Motor neuron (in vitro differentiated cells): Measurements from ENCODE around the gene STX2. TPM values are rescaled to one million over a fixed set of nuclear protein-coding genes. Genes with fewer than 3 reads are reported as not detected.

Experiments
- ATAC-seq, 8 experiments: fragments of 200-7000 bp; cut with Tn5 transposase; replicated peaks in 6 of 8; 2 replicates each; pipeline ENCODE4 v1.8.0; 2021; ENCODE audit warnings: mild to moderate bottlenecking in 8 of 8, moderate library complexity in 8 of 8
- H3K27ac ChIP-seq, 2 donors: fragments of 250-450 bp; sonication (Bioruptor Pico); 2 replicates each; pipeline ENCODE4 v1.9.0; 2021; ENCODE audit warnings: antibody characterized with exemption in 2 of 2, mild to moderate bottlenecking in 2 of 2, moderate library complexity in 1 of 2
- H3K4me1 ChIP-seq, 2 donors: fragments of 250-450 bp; sonication (Bioruptor Pico); replicated peaks in 1 of 2; 2 replicates each; pipeline ENCODE4 v1.6.1; 2021; ENCODE audit warnings: antibody characterized with exemption in 2 of 2, mild to moderate bottlenecking in 2 of 2, moderate library complexity in 1 of 2
- H3K4me3 ChIP-seq, 5 donors: fragments of 250-450 bp; sonication (Bioruptor Pico); 2 replicates each; pipeline ENCODE4 v1.9.0; 2021; ENCODE audit warnings: antibody characterized with exemption in 5 of 5, mild to moderate bottlenecking in 5 of 5, moderate library complexity in 4 of 5
- WGBS, 10 experiments: fragments of 450-650 bp; shearing (Covaris generic); methylation state at CpG; one replicate each; pipeline ENCODE4 v1.0.0; 2022; 5-methylcytosine and 5-hydroxymethylcytosine counted together
- in situ Hi-C, 9 experiments: fragments of 400-800 bp; cut with MboI; loops; one replicate each; pipeline ENCODE4 v1.15.0; 2021; ENCODE audit warnings: low sequenced_read_pairs in 9 of 9, low pct_unique_long_range_greater_than_20kb in 2 of 9; ENCODE audit not compliant: unreplicated experiment in 9 of 9
- total RNA-seq, 8 experiments: library from RNA; unstranded; fragments of 300-600 nt; gene quantifications; 2 replicates each; pipeline versions ENCODE4 v1.2.3 to v1.2.4, GENCODE V29; 2022

STX2 gene
- total RNA-seq, 8 experiments from 2014 or later, result 12.7 to 25.5 (median 19.2) TPM

GRCh38 chr12:130742716-130743115 lies 96.3 kb downstream of the STX2 start:
- Histone ChIP-seq H3K4me3 (no peak overlapping the region), H3K27ac (no peak overlapping the region), H3K4me1 (no peaks in the 10 kb centered on the region)
- 0 to 100% (median 20%) methylated on average over 1 of the region's 1 CpG; no CpG with 5 or more reads in 1 of the 10 experiments for WGBS, 10 experiments
- in situ Hi-C loops, result loop anchor here in 4 of 9 experiments (25.0 kb wide), 3 partner anchors 330 to 705 kb away; no protein-coding TSS in a partner anchor
- no peak for ATAC-seq

DNA sequence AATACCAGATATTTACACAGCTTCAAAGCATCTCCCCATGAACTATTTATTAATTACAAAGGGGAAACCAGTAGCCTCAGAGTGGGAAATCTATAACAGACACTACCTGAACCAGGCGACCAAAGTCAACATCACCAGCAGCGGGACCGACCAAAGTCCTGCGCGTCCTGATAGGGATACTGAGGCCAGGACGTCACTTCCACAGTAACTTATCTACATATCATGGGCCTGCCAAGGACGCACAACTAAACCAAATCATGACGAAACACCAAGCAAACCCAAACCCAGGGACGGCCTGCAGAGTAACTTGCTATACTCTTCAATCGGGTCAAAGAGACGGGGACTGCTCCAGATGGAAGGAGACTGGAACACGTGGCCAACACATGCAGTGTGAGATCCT lies 96.9 kb downstream of the STX2 start:
- H3K4me3 ChIP-seq, result no peak overlapping the region
- no peaks in the 10 kb centered on the region for H3K4me1 ChIP-seq
- WGBS, 10 experiments, result 0 to 86% (median 65%) methylated on average over 1 to 10 of the region's 12 CpGs; no CpG with 5 or more reads in 1 of the 10 experiments
- no peak overlapping the region for H3K27ac ChIP-seq
- in situ Hi-C loops, result loop anchor here in 4 of 9 experiments (25.0 kb wide), 3 partner anchors 330 to 705 kb away; no protein-coding TSS in a partner anchor
- ATAC-seq, result no peak

Other genes with a start within 250 kb of the STX2 start
- 10 to 100 TPM in 5 of 8 experiments, under 1 TPM in 3; 0.09 to 24.7 (median 13.0) TPM for gene RIMBP2, start 123.0 kb downstream of the STX2 start, total RNA-seq
- gene RAN, start 32.8 kb upstream of the STX2 start, total RNA-seq, result 100 to 1,000 TPM; 162 to 797 (median 416) TPM
- 10 to 100 TPM in 2 of 8 experiments, 1 to 10 TPM in 4, under 1 TPM in 2; 0.67 to 25.2 (median 2.9) TPM for gene ADGRD1, start 114.7 kb upstream of the STX2 start, total RNA-seq